COLO829 (cell line): ENCODE results near the gene RPAP2.

Experiments
- DNase-seq: peaks from one replicate; pipeline ENCODE4 v3.0.0; 2012; ENCODE audit warnings: low spot score

Gene RPAP2

DNA sequence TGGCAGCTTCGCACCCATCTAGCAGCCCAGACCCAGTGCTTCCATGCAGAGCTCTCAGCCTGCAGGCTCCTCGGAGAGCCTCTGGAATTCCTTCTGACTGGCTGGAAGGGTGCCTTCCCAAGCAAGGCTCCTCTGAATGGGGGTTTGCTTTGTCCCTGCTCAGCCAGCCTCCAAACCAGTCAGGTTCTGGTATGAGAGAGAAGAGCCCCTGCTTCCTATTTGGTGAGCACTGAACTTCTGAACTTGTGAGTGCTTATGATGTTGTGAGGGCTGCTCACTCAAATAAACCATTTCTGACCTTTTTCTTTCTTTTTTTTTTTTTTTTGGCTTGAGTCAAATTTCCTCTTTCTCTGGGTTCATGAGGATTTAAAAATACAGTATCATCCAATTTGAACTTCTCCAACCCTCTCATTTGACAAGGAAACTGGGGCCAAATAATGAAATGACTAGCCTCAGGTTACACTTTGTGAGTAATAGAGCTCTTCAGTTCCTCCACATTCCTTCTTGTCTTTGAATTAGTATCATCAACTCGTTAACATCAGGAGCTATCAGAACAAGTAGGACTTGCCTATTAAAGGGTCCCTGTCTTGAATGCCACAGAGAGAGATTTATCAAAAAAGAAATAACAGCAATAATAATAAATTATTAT lies 148.3 kb downstream of the RPAP2 start:
- DNase-seq = no peak

DNA sequence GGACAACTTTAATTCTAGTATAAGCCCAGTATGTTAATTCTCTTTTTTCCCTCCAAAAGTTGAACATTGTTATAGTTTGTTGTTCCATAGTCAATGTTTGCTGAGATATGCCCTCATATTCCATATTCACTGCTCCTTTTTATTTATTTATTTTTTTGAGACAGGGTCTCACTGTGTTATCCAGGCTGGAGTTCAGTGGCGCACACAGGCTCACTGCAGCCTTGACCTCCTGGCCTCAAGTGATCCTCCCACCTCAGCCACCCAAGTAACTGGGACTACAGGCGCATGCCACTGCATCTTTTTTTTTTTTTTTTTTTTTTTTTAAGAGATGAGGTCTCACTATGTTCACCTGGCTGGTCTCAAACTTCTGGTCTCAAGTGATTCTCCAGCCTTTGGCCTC lies 149.1 kb downstream of the RPAP2 start:
- DNase-seq = no peak
